NCI-H82 (cell line): ENCODE results near the gene VRK2.
A peak's percentile ranks its signal among the peaks of the same experiment; 100 is the strongest.
"Not testable (repeated sequence)": the region's sequence is repeated elsewhere in the genome, so short reads cannot be mapped to it uniquely, and the experiment has no call there.

ENCODE experiments used
- DNase-seq: peaks from one replicate; lab custom pipeline; 2025; lab: John Stamatoyannopoulos, UW

VRK2 gene

GRCh38 chr2:58055033-58055786, 8.6 kb downstream of the VRK2 start:
- no peak for DNase-seq

- DNase-seq, result no peak
Measured at GRCh38 chr2:58056192-58056916, 9.7 kb downstream of the VRK2 start.

GRCh38 chr2:58057707-58058530, 11.3 kb downstream of the VRK2 start:
- DNase-seq, result no peak

GRCh38 chr2:58063641-58064040, 17.0 kb downstream of the VRK2 start:
- no peak for DNase-seq

- no peak for DNase-seq
Measured at GRCh38 chr2:58064086-58064485, 17.5 kb downstream of the VRK2 start.

- DNase-seq, result no peak
Measured at GRCh38 chr2:58065248-58065647, 18.6 kb downstream of the VRK2 start.

GRCh38 chr2:58067001-58067400, 20.4 kb downstream of the VRK2 start:
- DNase-seq, result no peak

- no peak for DNase-seq
Measured at GRCh38 chr2:58070765-58071164, 24.2 kb downstream of the VRK2 start.

- no peak for DNase-seq
Measured at GRCh38 chr2:58072102-58072501, 25.5 kb downstream of the VRK2 start.

- DNase-seq, result no peak
Measured at GRCh38 chr2:58073008-58073407, 26.4 kb downstream of the VRK2 start.

GRCh38 chr2:58073751-58074150, 27.1 kb downstream of the VRK2 start:
- peak; percentile 85 for DNase-seq

GRCh38 chr2:58081000-58081399, 34.4 kb downstream of the VRK2 start:
- DNase-seq, result no peak

GRCh38 chr2:58089081-58089480, 42.5 kb downstream of the VRK2 start:
- DNase-seq, result no peak

- not testable (repeated sequence) for DNase-seq
Measured at GRCh38 chr2:58092772-58093171, 46.2 kb downstream of the VRK2 start.

- DNase-seq, result no peak
Measured at GRCh38 chr2:58097025-58097424, 50.4 kb downstream of the VRK2 start.

- no peak for DNase-seq
Measured at GRCh38 chr2:58098254-58099095, 51.9 kb downstream of the VRK2 start.

- DNase-seq, result no peak
Measured at GRCh38 chr2:58099096-58099769, 52.6 kb downstream of the VRK2 start.

GRCh38 chr2:58101500-58101899, 54.9 kb downstream of the VRK2 start:
- DNase-seq, result no peak

- DNase-seq, result no peak
Measured at GRCh38 chr2:58106896-58107295, 60.3 kb downstream of the VRK2 start.

- DNase-seq, result no peak
Measured at GRCh38 chr2:58107803-58108710, 61.5 kb downstream of the VRK2 start.
